IPS-18c (cell line): ENCODE measurements around the gene RIC8A.

ENCODE experiments used
- H3K4me3 ChIP-seq: 2 replicates; pipeline ENCODE4 v1.7.0; 2013; ENCODE audit warnings: low read depth, mild to moderate bottlenecking, low read length, moderate library complexity; ENCODE audit not compliant: insufficient read depth
- H3K9me3 ChIP-seq: one replicate; pipeline ENCODE4 v1.6.1; 2013; ENCODE audit warnings: mild to moderate bottlenecking, low read length, moderate library complexity; ENCODE audit not compliant: control insufficient read depth, insufficient read depth

Gene RIC8A

GRCh38 chr11:253886-254270 is 46.4 kb downstream of the RIC8A start:
- H3K9me3 ChIP-seq = no peaks in the 10 kb centered on the region
- no peak overlapping the region for H3K4me3 ChIP-seq

- Histone ChIP-seq H3K9me3 (no peaks in the 10 kb centered on the region), H3K4me3 (no peak overlapping the region)
Measured at GRCh38 chr11:255176-255575, 47.7 kb downstream of the RIC8A start.

- H3K4me3 ChIP-seq = no peak overlapping the region
- no peaks in the 10 kb centered on the region for H3K9me3 ChIP-seq
Measured at GRCh38 chr11:255816-256215, 48.3 kb downstream of the RIC8A start.

- Histone ChIP-seq H3K4me3 (no peak overlapping the region), H3K9me3 (no peaks in the 10 kb centered on the region)
Measured at GRCh38 chr11:256952-257737, 49.6 kb downstream of the RIC8A start.

- no peak overlapping the region for H3K4me3 ChIP-seq
- no peaks in the 10 kb centered on the region for H3K9me3 ChIP-seq
Measured at GRCh38 chr11:257766-258493, 50.4 kb downstream of the RIC8A start.

GRCh38 chr11:259413-259812 is 51.9 kb downstream of the RIC8A start:
- H3K4me3 ChIP-seq = no peak overlapping the region
- no peaks in the 10 kb centered on the region for H3K9me3 ChIP-seq

- H3K4me3 ChIP-seq = no peak overlapping the region
- H3K9me3 ChIP-seq = no peaks in the 10 kb centered on the region
Measured at GRCh38 chr11:261624-262023, 54.1 kb downstream of the RIC8A start.
